Nephron progenitor cell (in vitro differentiated cells): ENCODE data around the gene RSPO1.

Experiments used
- DNase-seq: peaks from one replicate; pipeline ENCODE4 v3.0.0; 2021
- H3K27ac Mint-ChIP-seq: 2 replicates; pipeline ENCODE4 v1.8.0; 2021; ENCODE audit warnings: mild to moderate bottlenecking, moderate library complexity, mixed read lengths
- H3K27me3 Mint-ChIP-seq: 2 replicates; pipeline ENCODE4 v1.8.0; 2021; ENCODE audit warnings: mild to moderate bottlenecking, low read depth, mixed read lengths; ENCODE audit not compliant: poor library complexity
- H3K36me3 Mint-ChIP-seq: 2 replicates; pipeline ENCODE4 v1.8.0; 2021; ENCODE audit warnings: low read depth, mixed read lengths
- H3K4me1 Mint-ChIP-seq: 2 replicates; pipeline ENCODE4 v1.8.0; 2021; ENCODE audit warnings: mixed read lengths
- H3K4me3 Mint-ChIP-seq: 2 replicates; pipeline ENCODE4 v1.8.0; 2021; ENCODE audit warnings: mild to moderate bottlenecking, moderate library complexity, mixed read lengths
- H3K9me3 Mint-ChIP-seq: 2 replicates; pipeline ENCODE4 v1.8.0; 2021; ENCODE audit warnings: mild to moderate bottlenecking, moderate library complexity, mixed read lengths
- CTCF ChIP-seq: fragments of 200-600 bp; sonication (generic); IDR thresholded peaks from 2 replicates; pipeline ENCODE4 v1.5.0; 2021; ENCODE audit warnings: antibody characterized with exemption

The RSPO1 gene

GRCh38 chr1:37609002-37609401 lies 25.7 kb downstream of the RSPO1 start:
- Mint-ChIP-seq H3K27me3 (peaks cover 36% of the 10 kb centered on the region), H3K4me3 (no peak overlapping the region)
- no peak for TF ChIP-seq CTCF

GRCh38 chr1:37606481-37607263 lies 28.0 kb downstream of the RSPO1 start:
- Mint-ChIP-seq H3K27me3 (peaks cover 32% of the 10 kb centered on the region), H3K4me3 (no peak overlapping the region), H3K27ac (no peak overlapping the region), H3K36me3 (no peaks in the 10 kb centered on the region), H3K4me1 (peaks cover 5% of the 10 kb centered on the region), H3K9me3 (no peaks in the 10 kb centered on the region)
- DNase-seq = no peak
- no peak for TF ChIP-seq CTCF

More at GRCh38 chr1:37609002-37609401, 25.7 kb downstream of the RSPO1 start:
- no peak for DNase-seq
- Mint-ChIP-seq H3K36me3 (no peaks in the 10 kb centered on the region), H3K4me1 (no peaks in the 10 kb centered on the region), H3K27ac (no peak overlapping the region), H3K9me3 (no peaks in the 10 kb centered on the region)

GRCh38 chr1:37605806-37606474 lies 28.8 kb downstream of the RSPO1 start:
- peaks cover 32% of the 10 kb centered on the region for H3K27me3 Mint-ChIP-seq
- no peak overlapping the region for H3K4me3 Mint-ChIP-seq
- TF ChIP-seq CTCF = no peak
- H3K36me3 Mint-ChIP-seq = no peaks in the 10 kb centered on the region
- no peak for DNase-seq
- peaks cover 5% of the 10 kb centered on the region for H3K4me1 Mint-ChIP-seq
- no peaks in the 10 kb centered on the region for H3K9me3 Mint-ChIP-seq
- H3K27ac Mint-ChIP-seq = peak overlapping the region; percentile 85

- no peak for DNase-seq
- H3K4me1 Mint-ChIP-seq = peaks cover 5% of the 10 kb centered on the region
- H3K27ac Mint-ChIP-seq = no peak overlapping the region
- no peaks in the 10 kb centered on the region for H3K9me3 Mint-ChIP-seq
- peaks cover 33% of the 10 kb centered on the region for H3K27me3 Mint-ChIP-seq
- no peak overlapping the region for H3K4me3 Mint-ChIP-seq
- no peaks in the 10 kb centered on the region for H3K36me3 Mint-ChIP-seq
- no peak for TF ChIP-seq CTCF
Observed at GRCh38 chr1:37605061-37605650, 29.5 kb downstream of the RSPO1 start.

GRCh38 chr1:37602750-37603694 lies 31.7 kb downstream of the RSPO1 start:
- peaks cover 52% of the 10 kb centered on the region for H3K27me3 Mint-ChIP-seq
- H3K9me3 Mint-ChIP-seq = no peaks in the 10 kb centered on the region
- no peak overlapping the region for H3K27ac Mint-ChIP-seq
- H3K36me3 Mint-ChIP-seq = no peaks in the 10 kb centered on the region
- no peak overlapping the region for H3K4me3 Mint-ChIP-seq
- TF ChIP-seq CTCF = peak; percentile 71
- peaks cover 5% of the 10 kb centered on the region for H3K4me1 Mint-ChIP-seq
- peak; percentile 55 for DNase-seq
